HEK293 (cell line): Measurements from ENCODE around the gene ING5.

Source experiments
- ZBTB11 ChIP-seq: fragments of 450-650 bp; formaldehyde crosslinking; conservative IDR thresholded peaks from 2 replicates; pipeline ENCODE4 v1.5.1; 2016; ENCODE audit warnings: low read depth, missing biosample characterization, missing genetic modification characterization
- ZBTB48 ChIP-seq: fragments of 450-650 bp; formaldehyde crosslinking; IDR thresholded peaks from 2 replicates; pipeline ENCODE4 v1.5.1; 2016; ENCODE audit warnings: missing biosample characterization, missing genetic modification characterization
- ZNF23 ChIP-seq: fragments of 450-650 bp; formaldehyde crosslinking; IDR thresholded peaks from 2 replicates; pipeline ENCODE4 v1.5.1; 2016; ENCODE audit warnings: missing biosample characterization, missing genetic modification characterization, borderline replicate concordance
- ZSCAN30 ChIP-seq: fragments of 450-650 bp; IDR thresholded peaks from 2 replicates; pipeline ENCODE4 v1.5.1; 2018; ENCODE audit warnings: missing biosample characterization, mild to moderate bottlenecking, missing genetic modification characterization, moderate library complexity
- TF ChIP-seq, protein P1 (sequence below): fragments of 450-650 bp; formaldehyde crosslinking; IDR thresholded peaks from 2 replicates; pipeline ENCODE4 v1.5.1; 2016; ENCODE audit warnings: missing biosample characterization, missing genetic modification characterization

GRCh38 chr2:241736111-241736510 lies 34.3 kb downstream of the ING5 start:
- no peak for TF ChIP-seq ZBTB48
- no peak for TF ChIP-seq ZNF23 (tag by site-specific recombination)
- TF ChIP-seq, protein P1, sequence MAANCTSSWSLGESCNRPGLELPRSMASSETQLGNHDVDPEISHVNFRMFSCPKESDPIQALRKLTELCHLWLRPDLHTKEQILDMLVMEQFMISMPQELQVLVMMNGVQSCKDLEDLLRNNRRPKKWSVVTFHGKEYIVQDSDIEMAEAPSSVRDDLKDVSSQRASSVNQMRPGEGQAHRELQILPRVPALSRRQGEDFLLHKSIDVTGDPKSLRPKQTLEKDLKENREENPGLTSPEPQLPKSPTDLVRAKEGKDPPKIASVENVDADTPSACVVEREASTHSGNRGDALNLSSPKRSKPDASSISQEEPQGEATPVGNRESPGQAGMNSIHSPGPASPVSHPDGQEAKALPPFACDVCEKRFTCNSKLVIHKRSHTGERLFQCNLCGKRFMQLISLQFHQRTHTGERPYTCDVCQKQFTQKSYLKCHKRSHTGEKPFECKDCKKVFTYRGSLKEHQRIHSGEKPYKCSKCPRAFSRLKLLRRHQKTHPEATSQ (tag by site-specific recombination), result no peak
- no peak for TF ChIP-seq ZBTB11 (tag by site-specific recombination)
- no peak for TF ChIP-seq ZSCAN30
